Neural cell (in vitro differentiated cells): ENCODE data around the gene AGPAT3. TPM values are rescaled to one million over a fixed set of nuclear protein-coding genes. Genes with fewer than 3 reads are reported as not detected.

Experiments
- H2AFZ ChIP-seq: fragments of 200-600, 300-800 bp; sonication (generic), shearing (Covaris generic); 2 replicates; pipeline ENCODE4 v1.6.0; 2014; ENCODE audit warnings: low read depth, mild to moderate bottlenecking, antibody characterized with exemption, low read length, moderate library complexity
- H3F3A ChIP-seq: fragments of 200-600 bp; shearing (Covaris generic); 2 replicates; pipeline ENCODE4 v1.6.1; 2016; ENCODE audit warnings: mild to moderate bottlenecking, moderate library complexity, mixed read lengths, antibody characterized with exemption, low read length; ENCODE audit not compliant: insufficient read depth, poor library complexity, severe bottlenecking
- H3K27ac ChIP-seq: fragments of 200-600, 300-800 bp; sonication (generic), shearing (Covaris generic); 2 replicates; pipeline ENCODE4 v1.5.1; 2014; ENCODE audit warnings: mild to moderate bottlenecking, low read length, moderate library complexity
- H3K27me3 ChIP-seq: fragments of 300-800, 200-600 bp; sonication (generic), shearing (Covaris generic); 2 replicates; pipeline ENCODE4 v1.6.0; 2014; ENCODE audit warnings: mild to moderate bottlenecking, low read depth, low read length, moderate library complexity; ENCODE audit not compliant: insufficient read depth
- H3K36me3 ChIP-seq: fragments of 300-800, 200-600 bp; sonication (generic), shearing (Covaris generic); 2 replicates; pipeline ENCODE4 v1.5.1; 2014; ENCODE audit warnings: mild to moderate bottlenecking, antibody characterized with exemption, low read length, moderate library complexity; ENCODE audit not compliant: insufficient read depth
- H3K4me2 ChIP-seq: fragments of 300-800, 200-600 bp; sonication (generic), shearing (Covaris generic); 2 replicates; pipeline ENCODE4 v1.6.0; 2014; ENCODE audit warnings: mild to moderate bottlenecking, low read length
- H3K4me3 ChIP-seq: fragments of 300-800, 200-600 bp; sonication (generic), shearing (Covaris generic); 2 replicates; pipeline ENCODE4 v1.5.1; 2014; ENCODE audit warnings: mild to moderate bottlenecking, low read length, moderate library complexity
- H3K79me2 ChIP-seq: fragments of 200-600 bp; shearing (Covaris generic); replicated peaks from 2 replicates; pipeline ENCODE4 v1.6.0; 2014; ENCODE audit warnings: mild to moderate bottlenecking, low read length, moderate library complexity; ENCODE audit not compliant: insufficient read depth
- H3K9ac ChIP-seq: fragments of 300-800, 200-600 bp; sonication (generic), shearing (Covaris generic); 2 replicates; pipeline ENCODE4 v1.6.1; 2016; ENCODE audit warnings: mild to moderate bottlenecking, low read length, mixed read lengths
- H3K9me2 ChIP-seq: fragments of 200-600 bp; shearing (Covaris generic); 2 replicates; pipeline ENCODE4 v1.6.1; 2016; ENCODE audit warnings: mild to moderate bottlenecking, low read length, mixed read lengths; ENCODE audit not compliant: insufficient read depth
- H3K9me3 ChIP-seq: fragments of 200-600, 300-800 bp; sonication (generic), shearing (Covaris generic); 2 replicates; pipeline ENCODE4 v1.6.1; 2016; ENCODE audit warnings: mild to moderate bottlenecking, mixed run types, low read length, moderate library complexity, mixed read lengths
- H4K20me1 ChIP-seq: fragments of 200-600 bp; shearing (Covaris generic); 2 replicates; pipeline ENCODE4 v1.6.1; 2016; ENCODE audit warnings: mild to moderate bottlenecking, mixed run types; ENCODE audit not compliant: insufficient read depth
- CTCF ChIP-seq: fragments of 450-650 bp; IDR thresholded peaks from 2 replicates; pipeline ENCODE4 v1.5.1; 2014; ENCODE audit warnings: antibody characterized with exemption, mild to moderate bottlenecking, moderate library complexity; ENCODE audit not compliant: poor library complexity, severe bottlenecking
- EP300 ChIP-seq: fragments of 450-650 bp; conservative IDR thresholded peaks from 2 replicates; pipeline ENCODE4 v1.6.1; 2014; ENCODE audit warnings: antibody characterized with exemption, mild to moderate bottlenecking, moderate library complexity; ENCODE audit not compliant: poor library complexity, severe bottlenecking
- EZH2 ChIP-seq: fragments of 200-600, 300-800 bp; shearing (Covaris generic), sonication (generic); IDR thresholded peaks from 2 replicates; pipeline ENCODE4 v1.6.1; 2014; ENCODE audit warnings: antibody characterized with exemption, low read length, borderline replicate concordance, mild to moderate bottlenecking; ENCODE audit not compliant: insufficient read depth, poor library complexity, severe bottlenecking
- MXI1 ChIP-seq: fragments of 450-650 bp; conservative IDR thresholded peaks from 2 replicates; pipeline ENCODE4 v1.6.1; 2014; ENCODE audit warnings: antibody characterized with exemption, mild to moderate bottlenecking; ENCODE audit not compliant: poor library complexity, severe bottlenecking
- POLR2AphosphoS5 ChIP-seq: IDR thresholded peaks from 2 replicates; pipeline ENCODE4 v1.6.1; 2012
- RAD21 ChIP-seq: fragments of 450-650 bp; conservative IDR thresholded peaks from 2 replicates; pipeline ENCODE4 v1.6.1; 2014; ENCODE audit warnings: antibody characterized with exemption, mild to moderate bottlenecking, moderate library complexity
- REST ChIP-seq: IDR thresholded peaks from 2 replicates; pipeline ENCODE4 v1.6.1; 2012; ENCODE audit warnings: borderline replicate concordance
- SMC3 ChIP-seq: fragments of 450-650 bp; conservative IDR thresholded peaks from 2 replicates; pipeline ENCODE4 v1.6.1; 2014; ENCODE audit warnings: antibody characterized with exemption, mild to moderate bottlenecking, moderate library complexity; ENCODE audit not compliant: poor library complexity
- TAF1 ChIP-seq: IDR thresholded peaks from 2 replicates; pipeline ENCODE4 v1.6.1; 2012; ENCODE audit warnings: low read depth
- polyA plus RNA-seq: library from polyadenylated mRNA; depleted of rRNA; stranded (reverse); fragments of >200 nt; gene quantifications from 2 replicates; pipeline ENCODE4 v1.2.3, GENCODE V29; 2014

AGPAT3 gene
- polyA plus RNA-seq, 1 donor from 2014 or later, result 8.4 TPM

- no peak for TF ChIP-seq EP300
- no peak for TF ChIP-seq EZH2
- no peak for TF ChIP-seq REST
- no peak for TF ChIP-seq MXI1
- TF ChIP-seq POLR2AphosphoS5, result no peak
- TF ChIP-seq SMC3, result no peak
- TF ChIP-seq TAF1, result no peak
- TF ChIP-seq CTCF, result no peak
- no peak for TF ChIP-seq RAD21
- no peaks in the 10 kb centered on the region for H3K36me3 ChIP-seq
- H3K9ac ChIP-seq, result no peak overlapping the region
- H3K79me2 ChIP-seq, result no peaks in the 10 kb centered on the region
- no peak overlapping the region for H3K27ac ChIP-seq
- H3K9me2 ChIP-seq, result no peaks in the 10 kb centered on the region
- H3K4me3 ChIP-seq, result no peak overlapping the region
- H3K4me2 ChIP-seq, result no peak overlapping the region
- H4K20me1 ChIP-seq, result no peaks in the 10 kb centered on the region
- H2AFZ ChIP-seq, result no peak overlapping the region
- H3F3A ChIP-seq, result no peaks in the 10 kb centered on the region
- H3K9me3 ChIP-seq, result no peaks in the 10 kb centered on the region
- H3K27me3 ChIP-seq, result peaks cover 20% of the 10 kb centered on the region
Observed at GRCh38 chr21:43861706-43862105, 3.3 kb upstream of the AGPAT3 start.

DNA sequence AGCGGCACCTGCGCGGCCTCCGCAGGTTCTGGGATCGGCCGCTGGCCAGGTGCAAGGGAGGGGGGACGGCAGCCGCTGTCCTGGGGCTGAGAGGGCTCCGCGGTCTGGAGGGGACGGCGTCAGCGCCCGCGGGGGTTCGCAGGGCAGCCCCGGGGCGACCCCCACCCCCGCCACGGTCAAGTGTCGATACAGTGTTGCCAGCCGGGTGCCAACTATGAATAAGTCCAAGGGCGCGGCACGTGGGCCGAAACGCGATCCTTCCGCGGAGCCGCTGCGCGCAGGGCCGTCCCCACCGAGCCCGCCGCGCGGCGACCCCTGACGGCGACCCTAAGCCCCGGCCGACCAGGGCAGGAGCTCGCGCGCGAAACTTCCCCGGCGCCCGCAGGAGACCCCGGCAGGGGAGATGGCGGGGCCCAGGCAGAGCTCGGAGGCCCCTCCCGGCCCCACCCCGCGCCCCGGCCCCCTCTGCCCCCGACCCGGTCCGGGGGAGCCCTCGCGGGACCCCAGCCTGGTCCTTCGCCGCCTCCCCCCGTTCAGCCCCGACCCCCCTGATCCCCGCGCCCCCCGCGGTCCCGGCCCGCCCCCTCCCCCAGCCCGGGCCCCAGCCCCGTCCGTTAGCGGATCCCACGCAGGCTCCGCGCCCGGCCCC is 586 bp upstream of the AGPAT3 start:
- Histone ChIP-seq H3K4me2 (peak overlapping the region; percentile 48), H3K27me3 (peaks cover 20% of the 10 kb centered on the region), H3K36me3 (no peaks in the 10 kb centered on the region), H3K4me3 (peak overlapping the region; percentile 79), H4K20me1 (no peaks in the 10 kb centered on the region), H2AFZ (peak overlapping the region; percentile 33), H3K9ac (peak overlapping the region; percentile 63), H3K27ac (no peak overlapping the region), H3K79me2 (no peaks in the 10 kb centered on the region), H3K9me2 (no peaks in the 10 kb centered on the region), H3K9me3 (no peaks in the 10 kb centered on the region), H3F3A (no peaks in the 10 kb centered on the region)
- TF ChIP-seq RAD21 (no peak), POLR2AphosphoS5 (peak; percentile 12), SMC3 (no peak), EZH2 (no peak), EP300 (no peak), MXI1 (peak; percentile 53), TAF1 (no peak), CTCF (peak; percentile 16), REST (no peak)
